Parathyroid adenoma (tissue), 2 donors: ENCODE measurements around the gene KCNH2.
"Not testable (repeated sequence)": the region's sequence is repeated elsewhere in the genome, so short reads cannot be mapped to it uniquely, and the experiment has no call there.

ENCODE experiments used
- H2AFZ ChIP-seq: fragments of 300-600 bp; sonication (generic); one replicate; pipeline ENCODE4 v1.7.0; 2017; ENCODE audit warnings: antibody characterized with exemption, mild to moderate bottlenecking
- H3K27ac ChIP-seq: fragments of 300-600 bp; sonication (generic); one replicate; pipeline ENCODE4 v1.7.0; 2017
- H3K27me3 ChIP-seq: fragments of 300-600 bp; sonication (generic); one replicate; pipeline ENCODE4 v1.7.0; 2017; ENCODE audit warnings: low read length; ENCODE audit not compliant: control insufficient read depth, insufficient read depth
- H3K36me3 ChIP-seq: fragments of 300-600 bp; sonication (generic); one replicate; pipeline ENCODE4 v1.7.0; 2017; ENCODE audit warnings: low read length; ENCODE audit not compliant: control insufficient read depth, insufficient read depth
- H3K4me1 ChIP-seq: fragments of 300-600 bp; sonication (generic); one replicate; pipeline ENCODE4 v1.7.0; 2017; ENCODE audit warnings: control low read depth
- H3K4me2 ChIP-seq: fragments of 300-600 bp; sonication (generic); one replicate; pipeline ENCODE4 v1.7.0; 2017; ENCODE audit warnings: low read length
- H3K4me3 ChIP-seq: fragments of 300-600 bp; sonication (generic); one replicate; pipeline ENCODE4 v1.7.0; 2017; ENCODE audit warnings: low read depth, low read length
- H3K79me2 ChIP-seq: fragments of 300-600 bp; sonication (generic); one replicate; pipeline ENCODE4 v1.7.0; 2017; ENCODE audit warnings: control low read depth
- H3K9ac ChIP-seq: fragments of 300-600 bp; sonication (generic); one replicate; pipeline ENCODE4 v1.7.0; 2017; ENCODE audit warnings: mild to moderate bottlenecking
- H3K9me3 ChIP-seq: fragments of 300-600 bp; sonication (generic); one replicate; pipeline ENCODE4 v1.7.0; 2017; ENCODE audit warnings: low read length; ENCODE audit not compliant: control insufficient read depth
- TF ChIP-seq, protein P1 (sequence below): fragments of 300-600 bp; sonication (generic); IDR thresholded peaks from one replicate; pipeline ENCODE4 v1.7.0; 2017; ENCODE audit warnings: antibody characterized with exemption, mild to moderate bottlenecking
- donor health status: primary hyperparathyroidism.

Gene KCNH2

DNA sequence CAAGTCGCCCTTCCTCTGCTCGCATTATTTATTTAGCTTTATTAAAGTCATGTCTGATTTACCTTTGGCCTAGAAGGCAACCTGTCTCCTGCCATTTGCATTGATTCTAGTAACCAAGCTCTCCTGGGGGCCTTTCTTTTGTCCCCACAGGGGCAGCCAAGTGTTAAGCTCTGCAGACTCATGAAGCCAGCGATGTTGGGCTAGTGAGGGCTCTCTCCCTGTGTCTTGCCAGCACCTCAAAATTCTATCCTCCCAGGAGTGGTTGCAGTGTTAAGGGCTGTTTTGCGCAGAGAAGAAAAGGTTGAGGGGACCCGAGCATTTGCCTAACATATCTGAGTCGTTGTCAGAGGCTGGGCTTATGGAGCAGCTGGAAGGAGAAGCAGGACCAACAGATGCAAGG is 63.9 kb downstream of the KCNH2 start:
- Histone ChIP-seq H3K4me3 (no peak overlapping the region), H3K9me3 (no peaks in the 10 kb centered on the region), H2AFZ (no peak overlapping the region), H3K9ac (no peak overlapping the region), H3K4me2 (no peak overlapping the region), H3K79me2 (no peaks in the 10 kb centered on the region), H3K36me3 (no peaks in the 10 kb centered on the region), H3K27ac (no peak overlapping the region), H3K27me3 (no peaks in the 10 kb centered on the region), H3K4me1 (no peaks in the 10 kb centered on the region)
- TF ChIP-seq, protein P1, sequence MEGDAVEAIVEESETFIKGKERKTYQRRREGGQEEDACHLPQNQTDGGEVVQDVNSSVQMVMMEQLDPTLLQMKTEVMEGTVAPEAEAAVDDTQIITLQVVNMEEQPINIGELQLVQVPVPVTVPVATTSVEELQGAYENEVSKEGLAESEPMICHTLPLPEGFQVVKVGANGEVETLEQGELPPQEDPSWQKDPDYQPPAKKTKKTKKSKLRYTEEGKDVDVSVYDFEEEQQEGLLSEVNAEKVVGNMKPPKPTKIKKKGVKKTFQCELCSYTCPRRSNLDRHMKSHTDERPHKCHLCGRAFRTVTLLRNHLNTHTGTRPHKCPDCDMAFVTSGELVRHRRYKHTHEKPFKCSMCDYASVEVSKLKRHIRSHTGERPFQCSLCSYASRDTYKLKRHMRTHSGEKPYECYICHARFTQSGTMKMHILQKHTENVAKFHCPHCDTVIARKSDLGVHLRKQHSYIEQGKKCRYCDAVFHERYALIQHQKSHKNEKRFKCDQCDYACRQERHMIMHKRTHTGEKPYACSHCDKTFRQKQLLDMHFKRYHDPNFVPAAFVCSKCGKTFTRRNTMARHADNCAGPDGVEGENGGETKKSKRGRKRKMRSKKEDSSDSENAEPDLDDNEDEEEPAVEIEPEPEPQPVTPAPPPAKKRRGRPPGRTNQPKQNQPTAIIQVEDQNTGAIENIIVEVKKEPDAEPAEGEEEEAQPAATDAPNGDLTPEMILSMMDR, result no peak

DNA sequence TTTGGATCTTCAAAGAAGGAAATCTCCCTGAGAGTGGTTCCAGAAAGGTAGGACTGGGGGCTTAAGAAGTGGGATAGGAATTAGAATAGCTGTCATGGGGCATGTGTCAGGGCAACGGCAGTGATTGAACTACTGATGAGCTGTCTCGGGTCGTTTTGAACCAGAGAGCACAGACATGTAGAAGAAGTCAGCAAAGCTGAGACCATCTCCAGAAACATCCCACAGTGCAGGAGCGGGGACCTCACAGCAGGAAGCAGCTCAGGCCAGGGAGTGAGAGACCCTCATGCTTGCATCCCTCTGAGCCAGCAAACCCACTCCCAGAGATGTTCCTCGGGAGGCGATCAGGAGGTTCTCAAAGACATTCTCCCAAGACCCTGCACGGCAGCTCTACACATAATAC is 65.7 kb downstream of the KCNH2 start:
- Histone ChIP-seq H2AFZ (no peak overlapping the region), H3K4me1 (no peaks in the 10 kb centered on the region), H3K9me3 (no peaks in the 10 kb centered on the region), H3K36me3 (no peaks in the 10 kb centered on the region), H3K4me3 (no peak overlapping the region), H3K27me3 (no peaks in the 10 kb centered on the region), H3K27ac (no peak overlapping the region), H3K9ac (no peak overlapping the region), H3K79me2 (no peaks in the 10 kb centered on the region), H3K4me2 (no peak overlapping the region)
- TF ChIP-seq, protein P1, result no peak

DNA sequence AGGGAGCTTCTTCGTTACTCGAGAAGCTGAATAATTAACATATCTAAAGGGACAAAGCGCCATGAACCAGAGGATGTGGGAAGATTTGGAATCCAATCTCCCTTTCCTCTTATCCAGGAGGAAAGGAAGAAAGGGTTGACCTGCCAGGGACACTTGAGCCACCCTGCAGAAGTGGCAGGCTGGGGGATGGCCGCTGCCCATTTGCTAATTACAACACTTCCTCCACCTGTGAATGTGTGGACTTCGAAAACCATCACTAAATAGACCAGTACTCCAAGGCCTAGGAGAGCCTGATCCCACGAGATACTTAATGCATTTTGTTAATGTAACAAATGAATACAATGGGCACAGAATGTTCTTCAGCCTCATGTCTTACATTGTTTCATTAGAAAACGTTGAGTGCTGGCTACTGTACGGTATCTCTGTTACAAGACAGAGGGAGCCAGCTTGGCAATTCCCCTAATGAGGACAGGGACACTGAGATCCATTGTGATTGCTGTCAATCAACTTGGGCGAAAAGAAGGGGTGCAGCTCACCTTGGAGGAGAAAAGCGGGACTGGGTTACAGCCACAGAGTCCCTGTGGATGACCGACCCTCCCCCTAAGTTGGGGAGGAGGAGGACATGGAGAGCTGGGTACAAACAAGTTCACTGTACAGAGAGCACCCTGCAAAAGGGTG is 66.4 kb downstream of the KCNH2 start:
- Histone ChIP-seq H3K36me3 (no peaks in the 10 kb centered on the region), H3K79me2 (no peaks in the 10 kb centered on the region), H3K9me3 (no peaks in the 10 kb centered on the region), H3K27me3 (no peaks in the 10 kb centered on the region), H3K4me1 (no peaks in the 10 kb centered on the region), H3K4me3 (no peak overlapping the region), H3K27ac (no peak overlapping the region), H2AFZ (no peak overlapping the region), H3K9ac (no peak overlapping the region), H3K4me2 (no peak overlapping the region)
- TF ChIP-seq, protein P1, result no peak

DNA sequence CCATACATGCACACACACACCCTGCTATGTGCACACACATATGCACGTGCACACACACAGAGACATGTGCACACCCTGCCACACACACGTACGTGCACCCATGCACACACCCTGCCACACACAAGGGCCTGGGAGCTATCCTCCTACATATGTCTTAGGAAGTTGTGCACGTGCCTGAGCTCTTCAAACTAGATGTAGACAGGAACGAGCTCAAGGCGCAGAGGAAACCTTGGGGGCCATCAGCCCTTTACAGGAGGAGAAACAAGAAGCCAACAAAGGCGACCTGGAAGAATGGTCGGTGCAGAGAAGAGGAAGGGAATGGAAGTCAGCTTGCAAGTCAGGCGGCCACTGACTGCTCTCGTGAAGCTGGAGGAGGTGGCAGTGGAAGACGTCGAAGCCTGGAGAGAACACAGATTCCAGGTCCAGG is 67.1 kb downstream of the KCNH2 start:
- Histone ChIP-seq H3K79me2 (no peaks in the 10 kb centered on the region), H2AFZ (no peak overlapping the region), H3K4me3 (no peak overlapping the region), H3K9me3 (no peaks in the 10 kb centered on the region), H3K9ac (no peak overlapping the region), H3K36me3 (no peaks in the 10 kb centered on the region), H3K4me1 (no peaks in the 10 kb centered on the region), H3K27ac (no peak overlapping the region), H3K4me2 (no peak overlapping the region), H3K27me3 (no peaks in the 10 kb centered on the region)
- TF ChIP-seq, protein P1, result no peak

DNA sequence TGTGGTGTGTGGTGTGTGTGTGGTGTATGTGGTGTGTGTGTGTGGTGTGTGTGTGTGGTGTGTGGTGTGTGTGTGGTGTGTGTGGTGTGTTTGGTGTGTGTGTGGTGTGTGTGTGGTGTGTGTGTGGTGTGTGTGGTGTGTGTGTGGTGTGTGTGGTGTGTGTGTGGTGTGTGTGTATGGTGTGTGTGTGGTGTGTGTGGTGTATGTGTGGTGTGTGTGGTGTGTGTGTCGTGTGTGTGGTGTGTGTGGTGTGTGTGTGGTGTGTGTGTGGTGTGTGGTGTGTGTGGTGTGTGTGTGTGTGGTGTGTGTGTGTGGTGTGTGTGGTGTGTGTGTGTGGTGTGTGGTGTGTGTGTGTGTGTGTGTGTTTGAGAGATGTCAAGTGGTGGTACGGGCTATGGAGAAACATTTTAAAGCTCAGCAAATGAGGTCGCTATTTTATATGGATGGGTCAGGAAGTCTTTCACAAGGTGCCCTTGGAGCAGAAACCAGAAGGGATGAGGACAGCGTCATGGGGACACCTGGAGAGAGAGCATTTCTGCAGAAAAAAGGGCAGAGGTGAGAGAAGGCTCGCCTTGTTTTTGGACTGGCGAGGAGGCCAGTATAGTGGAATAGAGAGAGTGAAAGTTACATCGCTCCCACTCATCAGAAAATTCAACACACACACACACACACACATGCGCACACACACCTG is 67.7 kb downstream of the KCNH2 start:
- not testable (repeated sequence) for H3K4me3 ChIP-seq, H3K4me1 ChIP-seq, H3K27me3 ChIP-seq, H3K9me3 ChIP-seq, H3K4me2 ChIP-seq, H3K9ac ChIP-seq, H3K36me3 ChIP-seq, H3K27ac ChIP-seq, H2AFZ ChIP-seq, H3K79me2 ChIP-seq
